SK-N-SH (cell line): Measurements from ENCODE around the gene PKNOX2.

Experiments used
- FOSL2 ChIP-seq: IDR thresholded peaks from 2 replicates; pipeline ENCODE4 v1.4.0; 2012; ENCODE audit warnings: low read depth, mild to moderate bottlenecking, moderate library complexity, borderline replicate concordance
- GABPA ChIP-seq: IDR thresholded peaks from 2 replicates; pipeline ENCODE4 v1.4.0; 2012; ENCODE audit warnings: low read depth, mild to moderate bottlenecking
- MEF2A ChIP-seq: IDR thresholded peaks from 2 replicates; pipeline ENCODE4 v1.4.0; 2012; ENCODE audit warnings: low read depth, borderline replicate concordance
- TAF1 ChIP-seq: IDR thresholded peaks from 2 replicates; pipeline ENCODE4 v1.6.1; 2012; ENCODE audit warnings: low read depth, mild to moderate bottlenecking, low read length, moderate library complexity, borderline replicate concordance
- TEAD4 ChIP-seq: IDR thresholded peaks from 2 replicates; pipeline ENCODE4 v1.4.0; 2012; ENCODE audit warnings: mild to moderate bottlenecking, borderline replicate concordance; ENCODE audit not compliant: insufficient read depth
- YY1 ChIP-seq: IDR thresholded peaks from 2 replicates; pipeline ENCODE4 v1.4.0; 2012; ENCODE audit warnings: low read depth, mild to moderate bottlenecking
- TF ChIP-seq, protein P1 (sequence below): fragments of 150-350 bp; IDR thresholded peaks from 2 replicates; pipeline ENCODE4 v1.6.1; 2017; ENCODE audit warnings: antibody characterized with exemption, low read length, low read depth, borderline replicate concordance
- TF ChIP-seq, protein P2 (sequence below): fragments of 200-600 bp; sonication (generic); IDR thresholded peaks from 2 replicates; pipeline ENCODE4 v1.6.1; 2017; ENCODE audit warnings: antibody characterized with exemption, mild to moderate bottlenecking, moderate library complexity
- TF ChIP-seq, protein P3 (sequence below): IDR thresholded peaks from 2 replicates; pipeline ENCODE4 v1.4.0; 2012; ENCODE audit warnings: low read depth
- TF ChIP-seq, protein P4 (sequence below): IDR thresholded peaks from 2 replicates; pipeline ENCODE4 v1.4.0; 2012; ENCODE audit warnings: low read depth, borderline replicate concordance

DNA sequence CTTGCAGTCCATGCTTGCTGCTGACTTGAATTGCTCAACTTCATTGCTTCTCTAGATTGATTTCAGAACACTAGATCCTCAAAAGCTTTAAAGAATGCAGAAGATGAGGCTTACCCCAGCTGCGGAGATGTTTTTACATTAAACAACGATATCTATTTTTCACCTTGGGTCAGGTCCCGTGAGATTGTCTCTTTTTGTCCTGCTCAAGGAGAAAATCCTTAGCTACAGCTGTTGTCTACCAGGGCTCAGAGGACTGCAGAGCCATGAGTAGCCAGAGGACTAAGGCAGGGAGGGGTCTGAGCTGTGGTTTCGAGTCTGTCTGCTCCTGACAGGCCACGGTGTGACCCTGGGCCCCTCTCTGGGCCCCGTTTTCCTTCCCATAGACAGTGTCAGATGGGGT lies 51.4 kb downstream of the PKNOX2 start:
- TF ChIP-seq, protein P1, sequence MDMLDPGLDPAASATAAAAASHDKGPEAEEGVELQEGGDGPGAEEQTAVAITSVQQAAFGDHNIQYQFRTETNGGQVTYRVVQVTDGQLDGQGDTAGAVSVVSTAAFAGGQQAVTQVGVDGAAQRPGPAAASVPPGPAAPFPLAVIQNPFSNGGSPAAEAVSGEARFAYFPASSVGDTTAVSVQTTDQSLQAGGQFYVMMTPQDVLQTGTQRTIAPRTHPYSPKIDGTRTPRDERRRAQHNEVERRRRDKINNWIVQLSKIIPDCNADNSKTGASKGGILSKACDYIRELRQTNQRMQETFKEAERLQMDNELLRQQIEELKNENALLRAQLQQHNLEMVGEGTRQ, result no peak
- TF ChIP-seq, protein P2, sequence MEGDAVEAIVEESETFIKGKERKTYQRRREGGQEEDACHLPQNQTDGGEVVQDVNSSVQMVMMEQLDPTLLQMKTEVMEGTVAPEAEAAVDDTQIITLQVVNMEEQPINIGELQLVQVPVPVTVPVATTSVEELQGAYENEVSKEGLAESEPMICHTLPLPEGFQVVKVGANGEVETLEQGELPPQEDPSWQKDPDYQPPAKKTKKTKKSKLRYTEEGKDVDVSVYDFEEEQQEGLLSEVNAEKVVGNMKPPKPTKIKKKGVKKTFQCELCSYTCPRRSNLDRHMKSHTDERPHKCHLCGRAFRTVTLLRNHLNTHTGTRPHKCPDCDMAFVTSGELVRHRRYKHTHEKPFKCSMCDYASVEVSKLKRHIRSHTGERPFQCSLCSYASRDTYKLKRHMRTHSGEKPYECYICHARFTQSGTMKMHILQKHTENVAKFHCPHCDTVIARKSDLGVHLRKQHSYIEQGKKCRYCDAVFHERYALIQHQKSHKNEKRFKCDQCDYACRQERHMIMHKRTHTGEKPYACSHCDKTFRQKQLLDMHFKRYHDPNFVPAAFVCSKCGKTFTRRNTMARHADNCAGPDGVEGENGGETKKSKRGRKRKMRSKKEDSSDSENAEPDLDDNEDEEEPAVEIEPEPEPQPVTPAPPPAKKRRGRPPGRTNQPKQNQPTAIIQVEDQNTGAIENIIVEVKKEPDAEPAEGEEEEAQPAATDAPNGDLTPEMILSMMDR, result no peak
- no peak for TF ChIP-seq GABPA
- TF ChIP-seq FOSL2, result no peak
- TF ChIP-seq TAF1, result no peak
- no peak for TF ChIP-seq TEAD4
- TF ChIP-seq, protein P3, sequence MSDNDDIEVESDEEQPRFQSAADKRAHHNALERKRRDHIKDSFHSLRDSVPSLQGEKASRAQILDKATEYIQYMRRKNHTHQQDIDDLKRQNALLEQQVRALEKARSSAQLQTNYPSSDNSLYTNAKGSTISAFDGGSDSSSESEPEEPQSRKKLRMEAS, result no peak
- no peak for TF ChIP-seq MEF2A
- TF ChIP-seq, protein P4, sequence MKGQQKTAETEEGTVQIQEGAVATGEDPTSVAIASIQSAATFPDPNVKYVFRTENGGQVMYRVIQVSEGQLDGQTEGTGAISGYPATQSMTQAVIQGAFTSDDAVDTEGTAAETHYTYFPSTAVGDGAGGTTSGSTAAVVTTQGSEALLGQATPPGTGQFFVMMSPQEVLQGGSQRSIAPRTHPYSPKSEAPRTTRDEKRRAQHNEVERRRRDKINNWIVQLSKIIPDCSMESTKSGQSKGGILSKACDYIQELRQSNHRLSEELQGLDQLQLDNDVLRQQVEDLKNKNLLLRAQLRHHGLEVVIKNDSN, result no peak
- TF ChIP-seq YY1, result no peak
